GM12872 (cell line): ENCODE measurements around the gene IL1RAPL1.

ENCODE experiments used
- TF ChIP-seq, protein P1 (sequence below): IDR thresholded peaks from 3 replicates; pipeline ENCODE4 v1.5.1; 2011; ENCODE audit warnings: low read depth, mild to moderate bottlenecking, low read length, moderate library complexity; ENCODE audit not compliant: insufficient read depth

IL1RAPL1 gene

DNA sequence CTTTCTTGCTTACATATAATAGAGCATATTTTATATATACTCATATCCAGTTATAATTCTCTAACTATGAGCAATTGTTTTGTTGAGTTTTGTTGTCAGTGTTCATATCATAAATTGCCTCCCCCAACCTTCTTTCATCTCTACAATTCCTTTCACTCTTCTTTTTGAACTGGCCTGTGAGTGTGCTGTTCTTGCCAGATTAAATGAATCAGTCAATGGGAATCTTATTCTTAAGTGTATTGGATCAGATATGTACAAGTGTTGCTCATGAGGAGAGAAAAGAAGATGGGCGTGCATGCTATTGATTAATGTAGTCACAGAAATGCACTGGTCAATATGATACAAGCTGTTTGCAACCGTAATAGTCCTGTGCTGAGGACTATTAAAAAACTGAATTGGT is 900.0 kb downstream of the IL1RAPL1 start:
- TF ChIP-seq, protein P1, sequence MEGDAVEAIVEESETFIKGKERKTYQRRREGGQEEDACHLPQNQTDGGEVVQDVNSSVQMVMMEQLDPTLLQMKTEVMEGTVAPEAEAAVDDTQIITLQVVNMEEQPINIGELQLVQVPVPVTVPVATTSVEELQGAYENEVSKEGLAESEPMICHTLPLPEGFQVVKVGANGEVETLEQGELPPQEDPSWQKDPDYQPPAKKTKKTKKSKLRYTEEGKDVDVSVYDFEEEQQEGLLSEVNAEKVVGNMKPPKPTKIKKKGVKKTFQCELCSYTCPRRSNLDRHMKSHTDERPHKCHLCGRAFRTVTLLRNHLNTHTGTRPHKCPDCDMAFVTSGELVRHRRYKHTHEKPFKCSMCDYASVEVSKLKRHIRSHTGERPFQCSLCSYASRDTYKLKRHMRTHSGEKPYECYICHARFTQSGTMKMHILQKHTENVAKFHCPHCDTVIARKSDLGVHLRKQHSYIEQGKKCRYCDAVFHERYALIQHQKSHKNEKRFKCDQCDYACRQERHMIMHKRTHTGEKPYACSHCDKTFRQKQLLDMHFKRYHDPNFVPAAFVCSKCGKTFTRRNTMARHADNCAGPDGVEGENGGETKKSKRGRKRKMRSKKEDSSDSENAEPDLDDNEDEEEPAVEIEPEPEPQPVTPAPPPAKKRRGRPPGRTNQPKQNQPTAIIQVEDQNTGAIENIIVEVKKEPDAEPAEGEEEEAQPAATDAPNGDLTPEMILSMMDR: no peak

DNA sequence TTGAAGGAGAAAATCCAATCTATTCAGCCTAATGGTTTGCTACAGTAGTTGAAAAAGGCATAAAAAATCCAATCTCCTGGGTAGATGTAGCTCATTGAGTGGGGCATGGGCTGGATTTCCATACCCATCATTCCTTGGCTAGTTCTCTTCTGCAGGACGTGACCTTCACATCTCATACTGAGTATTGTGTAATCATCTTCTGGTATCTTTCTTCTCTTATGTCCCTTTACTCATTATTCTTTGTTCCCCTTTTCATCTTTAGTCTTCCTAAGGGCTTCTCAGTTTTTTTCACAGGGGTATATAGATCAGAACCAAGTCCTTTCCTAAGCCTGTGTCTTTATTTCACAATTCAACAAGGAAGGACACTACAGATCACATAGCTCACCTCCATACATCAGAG is 900.5 kb downstream of the IL1RAPL1 start:
- TF ChIP-seq, protein P1: no peak

DNA sequence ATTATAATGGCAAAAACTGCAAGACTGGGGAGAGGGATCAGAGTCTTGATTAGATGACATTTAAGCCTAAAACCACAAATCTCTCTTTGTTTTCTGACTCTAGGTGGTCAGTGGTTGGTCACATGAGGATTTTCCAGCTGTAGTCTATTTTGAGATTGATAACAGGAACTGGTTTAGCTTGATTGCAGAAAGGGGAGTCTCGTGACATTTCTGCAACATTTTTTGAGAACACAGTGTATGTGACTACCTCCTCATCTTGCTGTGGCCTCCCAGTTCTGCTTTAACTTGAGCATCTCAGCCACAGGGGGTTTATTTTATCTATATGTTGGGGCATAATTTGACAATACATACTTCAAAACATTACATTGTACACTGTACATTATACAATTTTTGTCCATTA is 901.7 kb downstream of the IL1RAPL1 start:
- TF ChIP-seq, protein P1: no peak

DNA sequence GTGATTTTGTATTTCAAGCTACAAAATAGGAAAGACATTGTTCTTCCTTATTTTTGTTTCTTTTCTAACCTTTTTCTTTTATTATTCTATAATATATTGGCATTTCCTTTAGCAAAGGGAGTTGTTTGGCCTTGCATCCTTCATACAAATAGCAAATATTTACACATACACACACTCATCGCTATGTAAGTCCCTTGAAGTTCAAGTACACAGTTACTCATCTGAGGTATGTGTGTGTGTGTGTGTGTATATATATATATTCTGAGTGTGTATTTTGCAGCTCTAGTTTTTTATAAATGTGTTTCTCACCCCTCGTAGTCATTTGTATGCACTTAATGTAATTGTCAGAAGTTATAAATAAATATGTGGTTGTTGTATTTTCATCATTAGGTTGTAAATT is 903.4 kb downstream of the IL1RAPL1 start:
- TF ChIP-seq, protein P1: no peak

DNA sequence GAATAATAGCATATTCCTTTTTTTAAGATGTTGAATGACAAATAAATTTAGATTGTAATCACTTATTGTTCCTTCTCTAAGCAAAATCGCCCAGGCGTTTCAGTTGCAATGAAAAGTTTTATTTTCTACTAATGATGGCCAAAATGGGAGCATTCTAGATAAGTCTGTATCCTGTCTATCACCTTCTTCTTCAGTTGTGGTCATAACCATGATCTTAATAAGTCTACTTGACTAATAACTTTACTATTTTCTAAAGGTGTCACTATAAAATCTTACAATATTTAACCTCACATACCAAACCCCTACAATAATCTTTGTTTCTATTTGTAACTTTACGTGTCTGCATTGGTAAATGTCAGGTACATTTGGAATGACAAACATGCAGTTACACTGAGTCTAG is 904.4 kb downstream of the IL1RAPL1 start:
- TF ChIP-seq, protein P1: no peak

DNA sequence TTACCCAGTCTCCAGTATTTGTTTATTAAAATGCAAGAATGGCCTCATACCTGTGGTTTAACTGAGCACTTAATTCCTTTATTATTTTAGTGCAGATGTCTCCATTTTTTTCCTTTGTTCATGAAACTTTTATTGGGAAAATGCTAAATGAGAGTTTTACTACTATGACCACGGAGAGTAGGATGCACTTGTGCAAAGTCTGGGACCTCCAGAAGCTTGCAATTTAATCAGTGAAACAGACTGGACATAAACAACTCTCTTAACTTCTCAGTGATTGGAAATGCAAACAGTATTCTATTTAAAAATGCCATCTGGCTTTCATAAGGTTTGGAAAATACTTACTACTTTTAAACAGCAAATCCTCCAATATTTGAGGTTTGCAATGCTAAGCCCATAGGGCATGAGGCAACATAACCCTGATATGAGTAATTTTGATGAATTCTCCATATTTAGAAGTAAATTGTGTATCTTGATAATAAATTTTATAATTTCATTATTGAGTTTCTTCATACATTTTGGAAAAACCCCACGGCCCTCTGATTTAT is 909.5 kb downstream of the IL1RAPL1 start:
- TF ChIP-seq, protein P1: no peak

DNA sequence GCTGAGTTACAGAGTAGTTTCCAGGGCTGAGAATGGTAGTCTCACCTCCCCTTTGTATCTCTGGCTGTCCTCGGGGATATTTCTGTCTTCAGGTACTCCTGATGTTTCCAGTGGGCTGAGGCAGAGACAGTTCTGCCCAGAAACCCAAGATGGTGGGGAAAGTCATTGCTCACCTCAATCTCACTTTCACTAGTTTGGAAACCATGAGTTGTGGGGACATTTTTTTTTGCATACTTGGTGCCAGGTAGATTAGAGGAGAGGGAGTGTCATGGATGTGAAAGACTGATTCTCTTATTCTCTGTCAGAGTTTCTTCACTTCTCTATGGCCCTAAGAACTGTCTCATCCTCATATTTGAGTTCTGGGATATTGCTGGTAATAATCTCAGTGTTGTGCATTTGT is 919.5 kb downstream of the IL1RAPL1 start:
- TF ChIP-seq, protein P1: no peak
